Heart left ventricle (tissue), 13 donors: ENCODE data around the gene TTC23L.

ENCODE experiments used
- POLR2A ChIP-seq, 2 donors: fragments of 450-650 bp; IDR thresholded peaks; one replicate each; pipeline ENCODE4 v1.6.1; 2017; ENCODE audit warnings: antibody characterized with exemption in 2 of 2, mild to moderate bottlenecking in 2 of 2, moderate library complexity in 2 of 2
- TF ChIP-seq, protein P1 (sequence below), 12 donors: fragments of 200-600 bp; sonication (generic) in 4 of 12; IDR thresholded peaks; one replicate each; pipeline versions ENCODE4 v1.5.0 to v1.8.0; 2018 to 2022; ENCODE audit warnings: antibody characterized with exemption in 12 of 12, mild to moderate bottlenecking in 5 of 12
- donor health status: ischemic (EF 13 %, LVEDD 7.1; RV severe dilation, severe dysfunction).
- donor health status: DM: no; HTN: yes; CAD: no.
- donor health status: DM: no; HTN: no; CAD: no.
- donor health status: ischemic (EF 25% LVEDD 6.9; RV normal size, moderate dysfunction).
- donor health status: ischemic (EF 25% LVEDD 5.7; RV mildly dilated, moderate dysfunction).
- donor health status: ischemic (EF 35%, LVEDD 5.7; RV mildly dilated, moderate dysfunction).
- donor health status: nonischemic (EF 11% LVEDD 7.7; RV severe dilation, severe dysfunction).
- donor health status: DM: yes; HTN: yes; CAD: no.
- donor health status: PGD.
- donor health status: ischemic (EF 29% LVEDD 5.4; RV normal size, mild dysfunction).
- donor health status: nonischemic (EF 23%, LVEDD 6.1; RV moderate dilation, normal function).

- TF ChIP-seq, protein P1, sequence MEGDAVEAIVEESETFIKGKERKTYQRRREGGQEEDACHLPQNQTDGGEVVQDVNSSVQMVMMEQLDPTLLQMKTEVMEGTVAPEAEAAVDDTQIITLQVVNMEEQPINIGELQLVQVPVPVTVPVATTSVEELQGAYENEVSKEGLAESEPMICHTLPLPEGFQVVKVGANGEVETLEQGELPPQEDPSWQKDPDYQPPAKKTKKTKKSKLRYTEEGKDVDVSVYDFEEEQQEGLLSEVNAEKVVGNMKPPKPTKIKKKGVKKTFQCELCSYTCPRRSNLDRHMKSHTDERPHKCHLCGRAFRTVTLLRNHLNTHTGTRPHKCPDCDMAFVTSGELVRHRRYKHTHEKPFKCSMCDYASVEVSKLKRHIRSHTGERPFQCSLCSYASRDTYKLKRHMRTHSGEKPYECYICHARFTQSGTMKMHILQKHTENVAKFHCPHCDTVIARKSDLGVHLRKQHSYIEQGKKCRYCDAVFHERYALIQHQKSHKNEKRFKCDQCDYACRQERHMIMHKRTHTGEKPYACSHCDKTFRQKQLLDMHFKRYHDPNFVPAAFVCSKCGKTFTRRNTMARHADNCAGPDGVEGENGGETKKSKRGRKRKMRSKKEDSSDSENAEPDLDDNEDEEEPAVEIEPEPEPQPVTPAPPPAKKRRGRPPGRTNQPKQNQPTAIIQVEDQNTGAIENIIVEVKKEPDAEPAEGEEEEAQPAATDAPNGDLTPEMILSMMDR (IDR thresholded peaks at IDR 0.05), result no peak
- no peak for TF ChIP-seq POLR2A (IDR thresholded peaks at IDR 0.05)
Measured at GRCh38 chr5:34802834-34803563, 36.0 kb upstream of the TTC23L start.
